RWPE2 (cell line): ENCODE data around the gene ANKRD42.

Source experiments
- ATAC-seq: fragments of 200-7000 bp; cut with Tn5 transposase; 3 replicates; pipeline ENCODE4 v1.9.1; 2021; ENCODE audit warnings: low read depth
- DNase-seq: peaks from one replicate; pipeline ENCODE4 v3.0.0-alpha.2; 2020; ENCODE audit warnings: low spot score
- H3K27ac ChIP-seq: fragments of 450-650 bp; 2 replicates; pipeline ENCODE4 v1.5.1; 2017; ENCODE audit warnings: mild to moderate bottlenecking; ENCODE audit not compliant: poor library complexity, severe bottlenecking
- H3K27me3 ChIP-seq: fragments of 250-450 bp; sonication (Bioruptor Pico); 2 replicates; pipeline ENCODE4 v1.5.1; 2021; ENCODE audit warnings: mild to moderate bottlenecking, moderate library complexity; ENCODE audit not compliant: insufficient read depth, poor library complexity, severe bottlenecking
- H3K36me3 ChIP-seq: fragments of 250-450 bp; sonication (Bioruptor Pico); 2 replicates; pipeline ENCODE4 v1.5.1; 2020; ENCODE audit warnings: low read depth, mild to moderate bottlenecking, moderate library complexity
- H3K4me1 ChIP-seq: fragments of 250-450 bp; sonication (Bioruptor Pico); 2 replicates; pipeline ENCODE4 v1.5.1; 2021; ENCODE audit warnings: mild to moderate bottlenecking, moderate library complexity; ENCODE audit not compliant: insufficient read depth, poor library complexity, severe bottlenecking
- H3K4me3 ChIP-seq: fragments of 250-450 bp; sonication (Bioruptor Pico); 2 replicates; pipeline ENCODE4 v1.5.1; 2021; ENCODE audit warnings: mild to moderate bottlenecking, moderate library complexity; ENCODE audit not compliant: severe bottlenecking
- H3K9me3 ChIP-seq: fragments of 250-450 bp; sonication (Bioruptor Pico); 2 replicates; pipeline ENCODE4 v1.5.1; 2021; ENCODE audit warnings: mild to moderate bottlenecking, moderate library complexity; ENCODE audit not compliant: severe bottlenecking
- CTCF ChIP-seq: fragments of 450-650 bp; IDR thresholded peaks from one replicate; pipeline ENCODE4 v1.5.1; 2017; ENCODE audit warnings: mild to moderate bottlenecking, moderate library complexity; ENCODE audit not compliant: poor library complexity, severe bottlenecking

Gene ANKRD42

GRCh38 chr11:83161610-83162199, 31.8 kb upstream of the ANKRD42 start:
- no peak overlapping the region for H3K27ac ChIP-seq

GRCh38 chr11:83162377-83162776, 31.1 kb upstream of the ANKRD42 start:
- TF ChIP-seq CTCF: no peak
- Histone ChIP-seq H3K36me3 (peaks cover 89% of the 10 kb centered on the region), H3K27me3 (no peaks in the 10 kb centered on the region), H3K4me1 (peaks cover 16% of the 10 kb centered on the region), H3K9me3 (no peaks in the 10 kb centered on the region), H3K27ac (no peak overlapping the region), H3K4me3 (no peak overlapping the region)
- ATAC-seq: no peak
- no peak for DNase-seq

More at GRCh38 chr11:83161610-83162199, 31.8 kb upstream of the ANKRD42 start:
- no peak for TF ChIP-seq CTCF
- H3K4me3 ChIP-seq: no peak overlapping the region
- peaks cover 16% of the 10 kb centered on the region for H3K4me1 ChIP-seq
- DNase-seq (no peak), ATAC-seq (no peak)
- peaks cover 82% of the 10 kb centered on the region for H3K36me3 ChIP-seq
- H3K27me3 ChIP-seq: no peaks in the 10 kb centered on the region
- H3K9me3 ChIP-seq: no peaks in the 10 kb centered on the region

GRCh38 chr11:83166193-83166866, 27.2 kb upstream of the ANKRD42 start:
- Histone ChIP-seq H3K27ac (no peak overlapping the region), H3K4me3 (no peak overlapping the region), H3K4me1 (peaks cover 12% of the 10 kb centered on the region), H3K9me3 (no peaks in the 10 kb centered on the region), H3K36me3 (peaks cover 94% of the 10 kb centered on the region), H3K27me3 (no peaks in the 10 kb centered on the region)
- ATAC-seq (no peak), DNase-seq (no peak)
- no peak for TF ChIP-seq CTCF

- Histone ChIP-seq H3K4me1 (peaks cover 6% of the 10 kb centered on the region), H3K4me3 (no peak overlapping the region), H3K36me3 (peaks cover 98% of the 10 kb centered on the region), H3K27ac (no peak overlapping the region), H3K9me3 (no peaks in the 10 kb centered on the region), H3K27me3 (no peaks in the 10 kb centered on the region)
- TF ChIP-seq CTCF: no peak
- DNase-seq (no peak), ATAC-seq (no peak)
These were observed 24.8 kb upstream of the ANKRD42 start for GRCh38 chr11:83168756-83169155.

- DNase-seq (no peak), ATAC-seq (no peak)
- Histone ChIP-seq H3K27ac (no peak overlapping the region), H3K9me3 (no peaks in the 10 kb centered on the region), H3K27me3 (no peaks in the 10 kb centered on the region), H3K4me1 (peaks cover 6% of the 10 kb centered on the region), H3K4me3 (no peak overlapping the region), H3K36me3 (peaks cover 96% of the 10 kb centered on the region)
- no peak for TF ChIP-seq CTCF
These were observed 22.6 kb upstream of the ANKRD42 start for GRCh38 chr11:83170865-83171264.
